HCT116 (cell line): Measurements from ENCODE around the gene TWIST2. TPM values are rescaled to one million over a fixed set of nuclear protein-coding genes. Genes with fewer than 3 reads are reported as not detected.

Experiments used
- ATAC-seq: fragments of 200-7000 bp; cut with Tn5 transposase; 2 replicates; pipeline ENCODE4 v1.9.1; 2020; ENCODE audit warnings: mild to moderate bottlenecking, moderate library complexity
- BruUV-seq: library from RNA; stranded (reverse); fragments of 400-500 nt; replicated peaks from 2 replicates; lab custom pipeline; 2021; lab: Mats Ljungman, UMichigan
- CTCF ChIA-PET: fragments of 300-600 bp; sonication (Branson Sonifier 250); formaldehyde crosslinking; loops from one replicate; lab custom pipeline; 2021; ENCODE audit warnings: antibody characterized with exemption; lab: Charles Lee
- POLR2A ChIA-PET: fragments of 300-600, 350-600 bp; sonication (Branson Sonifier 250); formaldehyde crosslinking; loops from one replicate; lab custom pipeline; 2021; ENCODE audit warnings: antibody characterized with exemption; lab: Charles Lee
- RAD21 ChIA-PET, 2 experiments: fragments of 300-600 bp; sonication (Branson Sonifier 250); formaldehyde crosslinking; loops; one replicate each; lab custom pipeline; 2023; ENCODE audit warnings: low total read pairs in 2 of 2; ENCODE audit not compliant: uncharacterized antibody in 2 of 2, unreplicated experiment in 2 of 2, low non-redundant PET in 1 of 2; lab: Charles Lee
- DNase-seq: peaks from one replicate; pipeline ENCODE4 v3.0.0-alpha.2; 2010; ENCODE audit warnings: low read depth, low spot score
- H2AFZ ChIP-seq: fragments of 200-600 bp; shearing (Covaris generic), sonication (generic); 2 replicates; pipeline ENCODE4 v1.6.1; 2017; ENCODE audit warnings: low read depth, mixed run types, mixed read lengths, antibody characterized with exemption, low read length; ENCODE audit not compliant: poor library complexity, severe bottlenecking
- H3K27ac ChIP-seq: 2 replicates; pipeline ENCODE4 v1.5.1; 2012; ENCODE audit warnings: low read depth, low read length
- H3K27me3 ChIP-seq: fragments of 200-600 bp; sonication (generic); 2 replicates; pipeline ENCODE4 v1.6.1; 2016; ENCODE audit warnings: mixed run types, low read length, mixed read lengths; ENCODE audit not compliant: insufficient read depth
- H3K36me3 ChIP-seq, 2 experiments: fragments of 200-500 bp in 1 of 2; fragments of 200-600 bp in 1 of 2; sonication (Bioruptor generic) in 1 of 2; sonication (generic) in 1 of 2; 2 replicates each; pipeline versions ENCODE4 v1.5.1 to v1.6.1; 2014 to 2016; ENCODE audit warnings: low read length in 2 of 2, inconsistent platforms in 1 of 2, mixed read lengths in 1 of 2, mixed run types in 1 of 2; ENCODE audit not compliant: insufficient read depth in 2 of 2, control insufficient read depth in 1 of 2
- H3K4me1 ChIP-seq, 2 experiments: fragments of 200-600 bp in 1 of 2; sonication (generic) in 1 of 2; 2 replicates each; pipeline versions ENCODE4 v1.5.1 to v1.6.1; 2012 to 2017; ENCODE audit warnings: low read length in 2 of 2, inconsistent platforms in 1 of 2, mild to moderate bottlenecking in 1 of 2, mixed read lengths in 1 of 2, mixed run types in 1 of 2, moderate library complexity in 1 of 2; ENCODE audit not compliant: insufficient read depth in 2 of 2, control insufficient read depth in 1 of 2
- H3K4me2 ChIP-seq: fragments of 200-600 bp; sonication (generic); 2 replicates; pipeline ENCODE4 v1.6.1; 2017; ENCODE audit warnings: mixed run types, low read length, mixed read lengths
- H3K4me3 ChIP-seq, 2 experiments: fragments of 200-600 bp in 1 of 2; sonication (generic) in 1 of 2; replicated peaks in 1 of 2; 2 replicates each; pipeline ENCODE4 v1.5.1; 2011 to 2016; ENCODE audit warnings: low read length in 2 of 2, control low read depth in 1 of 2, low read depth in 1 of 2, mild to moderate bottlenecking in 1 of 2, mixed read lengths in 1 of 2, mixed run types in 1 of 2
- H3K79me2 ChIP-seq: fragments of 200-600 bp; sonication (generic); 2 replicates; pipeline ENCODE4 v1.6.1; 2017; ENCODE audit warnings: mild to moderate bottlenecking, mixed run types, low read length, moderate library complexity, mixed read lengths; ENCODE audit not compliant: insufficient read depth
- H3K9ac ChIP-seq: fragments of 200-600 bp; sonication (generic); 2 replicates; pipeline ENCODE4 v1.6.1; 2016; ENCODE audit warnings: low read length, mixed read lengths
- H3K9me2 ChIP-seq: fragments of 200-600 bp; sonication (generic), shearing (Covaris generic); 2 replicates; pipeline ENCODE4 v1.6.1; 2017; ENCODE audit warnings: mixed run types, mild to moderate bottlenecking, moderate library complexity; ENCODE audit not compliant: insufficient read depth
- H3K9me3 ChIP-seq, 2 experiments: fragments of 200-500 bp in 1 of 2; fragments of 200-600 bp in 1 of 2; sonication (Bioruptor generic) in 1 of 2; sonication (generic) in 1 of 2; 2 replicates each; pipeline ENCODE4 v1.6.1; 2014 to 2017; ENCODE audit warnings: low read length in 2 of 2, mixed read lengths in 2 of 2, inconsistent platforms in 1 of 2, low read depth in 1 of 2, mild to moderate bottlenecking in 1 of 2, mixed run types in 1 of 2, moderate library complexity in 1 of 2; ENCODE audit not compliant: control insufficient read depth in 1 of 2, insufficient read depth in 1 of 2
- H4K20me1 ChIP-seq: fragments of 200-600 bp; sonication (generic), shearing (Covaris generic); 2 replicates; pipeline ENCODE4 v1.6.1; 2017; ENCODE audit warnings: mixed run types, mild to moderate bottlenecking, moderate library complexity; ENCODE audit not compliant: insufficient read depth
- CBX3 ChIP-seq: IDR thresholded peaks from 2 replicates; pipeline ENCODE4 v1.6.1; 2012; ENCODE audit warnings: low read depth
- CEBPB ChIP-seq: IDR thresholded peaks from 2 replicates; pipeline ENCODE4 v1.6.1; 2012; ENCODE audit warnings: low read depth
- EGR1 ChIP-seq: IDR thresholded peaks from 2 replicates; pipeline ENCODE4 v1.6.1; 2012; ENCODE audit warnings: low read depth
- ELF1 ChIP-seq: IDR thresholded peaks from 2 replicates; pipeline ENCODE4 v1.6.1; 2012; ENCODE audit warnings: low read depth, borderline replicate concordance
- EZH2phosphoT487 ChIP-seq: fragments of 200-600 bp; IDR thresholded peaks from 2 replicates; pipeline ENCODE4 v1.6.1; 2018; ENCODE audit warnings: antibody characterized with exemption, borderline replicate concordance
- FOSL1 ChIP-seq: IDR thresholded peaks from 2 replicates; pipeline ENCODE4 v1.6.1; 2012; ENCODE audit warnings: low read depth
- JUND ChIP-seq: IDR thresholded peaks from 2 replicates; pipeline ENCODE4 v1.6.1; 2012
- POLR2A ChIP-seq: IDR thresholded peaks from 2 replicates; pipeline ENCODE4 v1.7.0; 2011; ENCODE audit warnings: borderline replicate concordance; ENCODE audit not compliant: insufficient read depth, insufficient read length; ENCODE audit errors: extremely low read depth
- POLR2AphosphoS5 ChIP-seq: IDR thresholded peaks from 2 replicates; pipeline ENCODE4 v1.6.1; 2011; ENCODE audit warnings: mild to moderate bottlenecking, low read depth, low read length, moderate library complexity
- SIN3A ChIP-seq: IDR thresholded peaks from 2 replicates; pipeline ENCODE4 v1.6.1; 2012; ENCODE audit warnings: low read depth
- YY1 ChIP-seq: IDR thresholded peaks from 2 replicates; pipeline ENCODE4 v1.6.1; 2011; ENCODE audit warnings: low read length, low read depth, moderate library complexity, mild to moderate bottlenecking; ENCODE audit not compliant: insufficient replicate concordance; ENCODE audit errors: extremely low read depth
- ZFX ChIP-seq: fragments of 450-650 bp; IDR thresholded peaks from 2 replicates; pipeline ENCODE4 v1.6.1; 2017
- ZNF274 ChIP-seq: fragments of 200-500 bp; sonication (Bioruptor generic); IDR thresholded peaks from 2 replicates; pipeline ENCODE4 v1.6.1; 2014; ENCODE audit warnings: mild to moderate bottlenecking, low read depth, low read length, inconsistent platforms
- intact Hi-C: fragments of 100-400 bp; cut with micrococcal nuclease; formaldehyde crosslinking; loops from 2 replicates; pipeline ENCODE4 v1.10.0; 2022
- total RNA-seq: library from RNA; stranded (reverse); gene quantifications from one replicate; pipeline ENCODE4 v1.2.1, GENCODE V29; 2021; ENCODE audit not compliant: unreplicated experiment
- TF ChIP-seq, protein P1 (sequence below): IDR thresholded peaks from 2 replicates; pipeline ENCODE4 v1.6.1; 2012
- TF ChIP-seq, protein P2 (sequence below), 3 experiments: fragments of 200-600 bp in 1 of 3; sonication (generic) in 1 of 3; IDR thresholded peaks in 2 of 3; conservative IDR thresholded peaks in 1 of 3; 2 replicates each; pipeline ENCODE4 v1.5.1; 2012 to 2017; ENCODE audit warnings: low read depth in 2 of 3, low read length in 2 of 3, antibody characterized with exemption in 1 of 3, borderline replicate concordance in 1 of 3, control low read depth in 1 of 3, mild to moderate bottlenecking in 1 of 3, mixed read lengths in 1 of 3, mixed run types in 1 of 3, moderate library complexity in 1 of 3; ENCODE audit not compliant: insufficient read depth in 1 of 3

The TWIST2 gene
- total RNA-seq, 1 experiment from 2014 or later, result not detected

DNA sequence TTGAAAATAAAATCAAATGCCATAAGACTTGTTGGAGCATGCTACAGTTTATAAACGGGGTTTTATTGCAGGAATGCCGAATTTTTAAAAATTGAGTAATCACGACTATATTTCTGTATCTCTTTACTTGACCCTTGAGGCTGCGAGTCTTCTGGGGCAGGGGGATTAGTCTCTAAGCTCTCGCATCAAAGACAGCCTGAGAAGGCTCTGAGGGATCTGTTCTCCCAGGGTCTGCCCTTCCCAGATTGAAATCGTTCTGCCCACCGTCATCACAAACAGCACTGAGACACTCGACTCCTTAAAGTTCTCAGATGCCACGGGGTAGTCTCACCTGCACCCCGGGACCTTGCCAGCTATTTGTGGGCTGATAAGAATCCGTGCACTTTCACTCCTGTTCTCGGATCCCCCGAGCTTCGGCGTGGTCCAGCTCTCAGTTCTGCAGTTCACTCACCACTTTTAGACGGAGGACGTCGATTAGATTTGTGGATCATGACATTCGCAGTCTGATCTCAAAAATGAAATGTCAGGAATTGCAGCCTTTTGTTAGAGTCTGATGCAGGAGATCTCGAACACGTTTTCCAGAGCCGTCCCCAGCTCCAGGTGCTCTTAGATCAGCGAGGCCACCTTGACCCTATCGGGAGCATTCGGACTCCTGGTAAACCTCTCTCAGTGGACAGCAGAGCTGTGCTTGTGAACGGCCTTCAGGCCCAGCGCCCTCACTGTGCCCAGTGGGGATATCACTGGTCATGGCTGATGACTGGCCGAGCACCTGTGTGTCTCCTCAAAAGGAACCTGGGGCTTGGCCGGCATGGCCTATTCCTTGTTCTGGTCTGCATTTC, 43.0 kb downstream of the TWIST2 start:
- BruUV-seq, result no TSS peak

More for the DNA sequence above, 43.0 kb downstream of the TWIST2 start:
- no peaks in the 10 kb centered on the region for H3K79me2 ChIP-seq
- ATAC-seq (no peak), DNase-seq (no peak)
- H3K27me3 ChIP-seq, result no peaks in the 10 kb centered on the region; the same call in 1 of the 2 replicates
- intact Hi-C loops, result no loop called here
- TF ChIP-seq FOSL1 (no peak), EGR1 (no peak), SIN3A (no peak), POLR2AphosphoS5 (no peak), CBX3 (no peak), ZFX (no peak), JUND (no peak), CEBPB (no peak), ZNF274 (no peak), EZH2phosphoT487 (no peak), ELF1 (no peak), POLR2A (no peak), YY1 (no peak)
- TF ChIP-seq, protein P1, sequence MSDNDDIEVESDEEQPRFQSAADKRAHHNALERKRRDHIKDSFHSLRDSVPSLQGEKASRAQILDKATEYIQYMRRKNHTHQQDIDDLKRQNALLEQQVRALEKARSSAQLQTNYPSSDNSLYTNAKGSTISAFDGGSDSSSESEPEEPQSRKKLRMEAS, result no peak
- TF ChIP-seq, protein P2, sequence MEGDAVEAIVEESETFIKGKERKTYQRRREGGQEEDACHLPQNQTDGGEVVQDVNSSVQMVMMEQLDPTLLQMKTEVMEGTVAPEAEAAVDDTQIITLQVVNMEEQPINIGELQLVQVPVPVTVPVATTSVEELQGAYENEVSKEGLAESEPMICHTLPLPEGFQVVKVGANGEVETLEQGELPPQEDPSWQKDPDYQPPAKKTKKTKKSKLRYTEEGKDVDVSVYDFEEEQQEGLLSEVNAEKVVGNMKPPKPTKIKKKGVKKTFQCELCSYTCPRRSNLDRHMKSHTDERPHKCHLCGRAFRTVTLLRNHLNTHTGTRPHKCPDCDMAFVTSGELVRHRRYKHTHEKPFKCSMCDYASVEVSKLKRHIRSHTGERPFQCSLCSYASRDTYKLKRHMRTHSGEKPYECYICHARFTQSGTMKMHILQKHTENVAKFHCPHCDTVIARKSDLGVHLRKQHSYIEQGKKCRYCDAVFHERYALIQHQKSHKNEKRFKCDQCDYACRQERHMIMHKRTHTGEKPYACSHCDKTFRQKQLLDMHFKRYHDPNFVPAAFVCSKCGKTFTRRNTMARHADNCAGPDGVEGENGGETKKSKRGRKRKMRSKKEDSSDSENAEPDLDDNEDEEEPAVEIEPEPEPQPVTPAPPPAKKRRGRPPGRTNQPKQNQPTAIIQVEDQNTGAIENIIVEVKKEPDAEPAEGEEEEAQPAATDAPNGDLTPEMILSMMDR (IDR thresholded peaks at IDR 0.05 in 2 of 3, conservative IDR thresholded peaks at IDR 0.05 in 1 of 3; ENCODE audit: borderline replicate concordance in 1 of 3, insufficient read depth in 1 of 3, low read depth in 2 of 3, low read length in 2 of 3), result no peak
- CTCF ChIA-PET, result no interaction called here
- no peaks in the 10 kb centered on the region for H3K36me3 ChIP-seq
- no peaks in the 10 kb centered on the region for H3K9me2 ChIP-seq
- no peak overlapping the region for H3K4me2 ChIP-seq
- no peak overlapping the region for H3K27ac ChIP-seq
- POLR2A ChIA-PET, result interaction anchor here (1.0 kb wide), 1 partner anchor 8 kb away, joined by 3 read pairs; no protein-coding TSS in a partner anchor
- no peaks in the 10 kb centered on the region for H4K20me1 ChIP-seq
- no peak overlapping the region for H2AFZ ChIP-seq
- RAD21 ChIA-PET, result no interaction called here
- no peak overlapping the region for H3K4me3 ChIP-seq
- H3K9ac ChIP-seq, result no peak overlapping the region
- H3K4me1 ChIP-seq, result peaks cover 9 to 14% of the 10 kb centered on the region in 2 experiments
- no peaks in the 10 kb centered on the region for H3K9me3 ChIP-seq
